ENCODE data around the gene DAB1.

DNA sequence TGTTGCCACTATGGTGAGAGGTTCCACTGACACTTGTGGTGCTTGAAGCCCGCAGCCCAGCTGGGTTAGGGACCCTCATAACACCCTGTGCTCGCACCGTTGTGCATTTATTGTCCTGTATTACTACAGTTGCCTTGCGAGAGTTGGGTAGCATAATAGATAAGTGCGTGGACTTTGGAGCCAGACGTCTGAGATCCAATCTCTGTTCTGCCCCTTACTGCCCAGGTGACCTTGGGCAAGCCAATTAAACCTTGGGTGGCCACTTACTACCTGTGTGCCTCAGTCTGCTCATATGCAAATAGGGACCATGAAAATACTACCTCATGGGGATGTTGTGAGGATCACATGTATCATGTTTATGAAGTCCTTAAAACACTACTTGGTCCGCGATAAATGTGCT is 471.4 kb downstream of the DAB1 start:
- TF ChIP-seq, protein P1, sequence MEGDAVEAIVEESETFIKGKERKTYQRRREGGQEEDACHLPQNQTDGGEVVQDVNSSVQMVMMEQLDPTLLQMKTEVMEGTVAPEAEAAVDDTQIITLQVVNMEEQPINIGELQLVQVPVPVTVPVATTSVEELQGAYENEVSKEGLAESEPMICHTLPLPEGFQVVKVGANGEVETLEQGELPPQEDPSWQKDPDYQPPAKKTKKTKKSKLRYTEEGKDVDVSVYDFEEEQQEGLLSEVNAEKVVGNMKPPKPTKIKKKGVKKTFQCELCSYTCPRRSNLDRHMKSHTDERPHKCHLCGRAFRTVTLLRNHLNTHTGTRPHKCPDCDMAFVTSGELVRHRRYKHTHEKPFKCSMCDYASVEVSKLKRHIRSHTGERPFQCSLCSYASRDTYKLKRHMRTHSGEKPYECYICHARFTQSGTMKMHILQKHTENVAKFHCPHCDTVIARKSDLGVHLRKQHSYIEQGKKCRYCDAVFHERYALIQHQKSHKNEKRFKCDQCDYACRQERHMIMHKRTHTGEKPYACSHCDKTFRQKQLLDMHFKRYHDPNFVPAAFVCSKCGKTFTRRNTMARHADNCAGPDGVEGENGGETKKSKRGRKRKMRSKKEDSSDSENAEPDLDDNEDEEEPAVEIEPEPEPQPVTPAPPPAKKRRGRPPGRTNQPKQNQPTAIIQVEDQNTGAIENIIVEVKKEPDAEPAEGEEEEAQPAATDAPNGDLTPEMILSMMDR (IDR thresholded peaks at IDR 0.05 in 2 of 3, conservative IDR thresholded peaks at IDR 0.05 in 1 of 3; ENCODE audit: borderline replicate concordance in 1 of 3, insufficient read depth in 1 of 3, low read depth in 2 of 3, low read length in 2 of 3), result no peak
- TF ChIP-seq EZH2 (IDR thresholded peaks at IDR 0.05) (no peak), POLR2AphosphoS5 (IDR thresholded peaks at IDR 0.05; ENCODE audit: low read depth, low read length) (no peak)

All from HCT116 (cell line).